Fibroblast of lung (primary cell): ENCODE measurements around the gene MMP1.

ENCODE experiments used
- CTCF ChIP-seq, 2 donors: IDR thresholded peaks in 1 of 2; conservative IDR thresholded peaks in 1 of 2; 1 replicate in 1 of 2; 2 replicates in 1 of 2; pipeline ENCODE4 v1.5.1; 2011 to 2012; ENCODE audit warnings: low read length in 2 of 2, control low read depth in 1 of 2, inconsistent platforms in 1 of 2, low read depth in 1 of 2, mild to moderate bottlenecking in 1 of 2
- EZH2 ChIP-seq: IDR thresholded peaks from 2 replicates; pipeline ENCODE4 v1.5.1; 2012; ENCODE audit warnings: low read length, control low read depth, mild to moderate bottlenecking; ENCODE audit errors: missing control alignments

GRCh38 chr11:102842930-102843329 lies 45.0 kb upstream of the MMP1 start:
- TF ChIP-seq CTCF (conservative IDR thresholded peaks at IDR 0.05 in 1 of 2, IDR thresholded peaks at IDR 0.05 in 1 of 2; ENCODE audit: low read depth in 1 of 2, low read length in 2 of 2): no peak
- TF ChIP-seq EZH2: no peak
